AG04450 (cell line): ENCODE data around the gene GNS. TPM values are rescaled to one million over a fixed set of nuclear protein-coding genes. Genes with fewer than 3 reads are reported as not detected.
"Not testable (repeated sequence)": the region's sequence is repeated elsewhere in the genome, so short reads cannot be mapped to it uniquely, and the experiment has no call there.

Source experiments
- CTCF ChIA-PET: fragments of 300-600, 350-600 bp; formaldehyde crosslinking; extraction: SDS; loops from one replicate; lab custom pipeline; 2022; ENCODE audit warnings: antibody characterized with exemption, inconsistent platforms; lab: Charles Lee
- POLR2A ChIA-PET: fragments of 350-600 bp; formaldehyde crosslinking; extraction: SDS; loops from one replicate; lab custom pipeline; 2021; ENCODE audit warnings: antibody characterized with exemption, inconsistent platforms; lab: Yijun Ruan, JAX
- DNase-seq: peaks from one replicate; pipeline ENCODE4 v3.0.0-alpha.2; 2011; ENCODE audit warnings: low read depth, low spot score
- H3K27ac ChIP-seq: one replicate; pipeline ENCODE4 v1.5.1; 2012; ENCODE audit warnings: low read depth, low read length, control low read depth
- H3K27me3 ChIP-seq: one replicate; pipeline ENCODE4 v1.6.0; 2012; ENCODE audit warnings: low read length; ENCODE audit not compliant: control insufficient read depth, insufficient read depth
- H3K4me3 ChIP-seq: 2 replicates; pipeline ENCODE4 v1.5.1; 2011; ENCODE audit warnings: mild to moderate bottlenecking, low read depth, low read length, control low read depth
- H3K9me3 ChIP-seq: 2 replicates; pipeline ENCODE4 v1.5.1; 2012; ENCODE audit warnings: low read length; ENCODE audit not compliant: control insufficient read depth, insufficient read depth
- CTCF ChIP-seq: IDR thresholded peaks from 2 replicates; pipeline ENCODE4 v1.5.1; 2011; ENCODE audit warnings: low read depth, low read length, control low read depth, inconsistent platforms
- polyA plus RNA-seq: library from polyadenylated mRNA; depleted of rRNA; stranded (reverse); fragments of >200 nt; gene quantifications from 2 replicates; pipeline ENCODE4 v1.2.3, GENCODE V29; 2011

The GNS gene
- polyA plus RNA-seq, 1 experiment = 212 TPM

GRCh38 chr12:64802180-64802775 is 43.1 kb upstream of the GNS start:
- CTCF ChIA-PET = interaction anchor here (0.6 to 2.9 kb wide), 34 partner anchors 9 to 1434 kb away, joined by 3 to 34 read pairs (median 4); no protein-coding TSS in a partner anchor
- H3K4me3 ChIP-seq, H3K9me3 ChIP-seq, H3K27ac ChIP-seq, POLR2A ChIA-PET, DNase-seq: not testable (repeated sequence)
- TF ChIP-seq CTCF = peak; percentile 87
- H3K27me3 ChIP-seq = peaks cover 14% of the 10 kb centered on the region

- Histone ChIP-seq H3K27ac (no peak overlapping the region), H3K4me3 (no peak overlapping the region), H3K9me3 (no peaks in the 10 kb centered on the region), H3K27me3 (peaks cover 14% of the 10 kb centered on the region)
- no peak for DNase-seq
- TF ChIP-seq CTCF = peak; percentile 31
- ChIA-PET POLR2A (no interaction called here), CTCF (interaction anchor here (0.6 to 2.9 kb wide), 33 partner anchors 8 to 1258 kb away, joined by 3 to 34 read pairs (median 5); no protein-coding TSS in a partner anchor)
These were observed 42.2 kb upstream of the GNS start for GRCh38 chr12:64801381-64801780.

GRCh38 chr12:64800640-64801039 is 41.4 kb upstream of the GNS start:
- no peaks in the 10 kb centered on the region for H3K9me3 ChIP-seq
- TF ChIP-seq CTCF = no peak
- H3K27ac ChIP-seq = no peak overlapping the region
- ChIA-PET POLR2A (no interaction called here), CTCF (interaction anchor here (0.8 to 2.9 kb wide), 9 partner anchors 8 to 324 kb away, joined by 3 to 34 read pairs (median 17); no protein-coding TSS in a partner anchor)
- no peak for DNase-seq
- H3K4me3 ChIP-seq = no peak overlapping the region
- peaks cover 14% of the 10 kb centered on the region for H3K27me3 ChIP-seq

- Histone ChIP-seq H3K4me3 (no peak overlapping the region), H3K9me3 (no peaks in the 10 kb centered on the region), H3K27ac (no peak overlapping the region), H3K27me3 (peaks cover 22% of the 10 kb centered on the region)
- POLR2A ChIA-PET = no interaction called here
- no peak for DNase-seq
- CTCF ChIA-PET = interaction anchor here (1.0 to 4.2 kb wide), 6 partner anchors 8 to 328 kb away, joined by 3 to 37 read pairs (median 12); no protein-coding TSS in a partner anchor
- no peak for TF ChIP-seq CTCF
These were observed 39.0 kb upstream of the GNS start for GRCh38 chr12:64798165-64798564.

- Histone ChIP-seq H3K27me3 (peaks cover 22% of the 10 kb centered on the region), H3K9me3 (no peaks in the 10 kb centered on the region), H3K27ac (no peak overlapping the region), H3K4me3 (no peak overlapping the region)
- CTCF ChIA-PET = interaction anchor here (0.6 to 4.2 kb wide), 30 partner anchors 9 to 1912 kb away, joined by 3 to 37 read pairs (median 5); no protein-coding TSS in a partner anchor
- no peak for DNase-seq
- POLR2A ChIA-PET = no interaction called here
- no peak for TF ChIP-seq CTCF
These were observed 38.0 kb upstream of the GNS start for GRCh38 chr12:64797156-64797555.
